Esophagus squamous epithelium (tissue), 4 donors: ENCODE data around the gene TBPL1.

Experiments
- CTCF ChIP-seq, 6 experiments: fragments of 450-650 bp in 4 of 6; fragments of 200-600 bp in 2 of 6; sonication (generic) in 2 of 6; IDR thresholded peaks; one replicate each; pipeline ENCODE4 v1.5.1; 2016 to 2019; ENCODE audit warnings: antibody characterized with exemption in 6 of 6, mild to moderate bottlenecking in 4 of 6, moderate library complexity in 4 of 6
- POLR2A ChIP-seq, 4 donors: fragments of 450-650 bp; IDR thresholded peaks; one replicate each; pipeline ENCODE4 v1.6.1; 2017; ENCODE audit warnings: antibody characterized with exemption in 4 of 4, mild to moderate bottlenecking in 4 of 4, moderate library complexity in 3 of 4

GRCh38 chr6:133939778-133940667, 13.0 kb upstream of the TBPL1 start:
- TF ChIP-seq CTCF (IDR thresholded peaks at IDR 0.05) (no peak), POLR2A (IDR thresholded peaks at IDR 0.05) (no peak)
